ENCODE measurements around the gene AHCYL1.

DNA sequence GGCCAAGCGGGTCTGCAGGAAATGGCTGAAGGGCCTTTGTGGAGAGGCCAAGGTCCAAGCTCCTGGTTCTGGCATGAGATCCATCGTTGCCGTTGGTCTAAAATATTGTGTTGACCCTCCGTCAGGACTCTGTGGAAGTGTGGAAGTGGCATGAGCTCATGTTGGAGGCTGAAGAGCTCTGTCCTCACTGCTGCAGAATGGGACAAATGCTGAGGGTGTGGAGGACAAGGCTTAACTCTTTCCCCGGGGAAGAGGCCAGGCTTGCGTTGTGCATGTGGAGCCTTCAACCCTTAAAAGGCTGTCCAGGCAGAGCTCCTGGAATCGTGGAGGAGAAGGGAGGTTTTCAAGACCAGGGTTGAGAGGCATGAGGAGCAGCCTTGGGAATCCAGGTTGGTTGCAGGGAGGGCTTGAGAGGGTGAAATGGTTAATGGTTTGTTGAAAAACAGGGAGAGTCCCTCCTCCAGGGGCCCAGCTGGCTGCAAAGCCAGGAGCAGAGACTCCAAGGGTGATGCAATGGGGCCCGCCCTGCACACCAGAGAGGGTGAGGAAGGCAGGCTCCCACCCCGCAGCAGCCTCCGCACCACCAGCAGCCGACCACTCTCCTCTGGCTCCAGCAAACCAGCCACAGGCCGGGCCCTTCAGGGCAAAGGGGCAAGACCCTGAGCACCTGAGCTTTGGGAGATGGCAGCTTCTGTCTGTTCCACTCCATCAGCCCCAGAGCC is 6.7 kb upstream of the AHCYL1 start:
- TF ChIP-seq YY1 (IDR thresholded peaks at IDR 0.05; ENCODE audit: insufficient read depth, insufficient read length) (no peak), SUZ12 (IDR thresholded peaks at IDR 0.05; ENCODE audit: extremely low read depth, insufficient read depth, insufficient read length) (no peak)
